ENCODE measurements around the gene GIGYF2.

The GIGYF2 gene

DNA sequence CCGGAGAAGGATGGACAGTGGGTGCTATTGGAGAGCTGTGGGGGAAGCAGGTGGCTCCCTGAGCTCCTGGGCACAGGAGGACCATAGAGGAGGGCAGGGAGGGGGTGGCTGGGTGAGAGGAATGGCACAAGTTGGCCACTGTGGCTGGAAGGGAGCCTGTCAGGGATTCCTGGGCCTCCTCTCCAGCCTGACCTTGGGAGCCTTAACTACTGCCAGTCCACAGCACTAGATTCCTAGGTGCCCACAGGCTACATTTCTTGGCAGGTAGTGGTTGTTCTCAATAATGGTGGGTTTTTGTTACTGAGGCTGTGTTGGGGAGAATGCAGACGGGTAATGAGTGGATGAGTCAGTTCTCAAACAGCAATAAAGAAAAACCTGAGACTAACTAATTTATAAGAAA lies 37.8 kb upstream of the GIGYF2 start:
- Mint-ChIP-seq H3K27ac (no peak overlapping the region), H3K9me3 (no peaks in the 10 kb centered on the region), H3K4me3 (no peak overlapping the region), H3K4me1 (peaks cover 19% of the 10 kb centered on the region), H3K36me3 (ENCODE audit: low read depth) (peaks cover 23% of the 10 kb centered on the region), H3K27me3 (ENCODE audit: low read depth, poor library complexity) (no peaks in the 10 kb centered on the region)
- no peak for DNase-seq
- TF ChIP-seq, protein P1, sequence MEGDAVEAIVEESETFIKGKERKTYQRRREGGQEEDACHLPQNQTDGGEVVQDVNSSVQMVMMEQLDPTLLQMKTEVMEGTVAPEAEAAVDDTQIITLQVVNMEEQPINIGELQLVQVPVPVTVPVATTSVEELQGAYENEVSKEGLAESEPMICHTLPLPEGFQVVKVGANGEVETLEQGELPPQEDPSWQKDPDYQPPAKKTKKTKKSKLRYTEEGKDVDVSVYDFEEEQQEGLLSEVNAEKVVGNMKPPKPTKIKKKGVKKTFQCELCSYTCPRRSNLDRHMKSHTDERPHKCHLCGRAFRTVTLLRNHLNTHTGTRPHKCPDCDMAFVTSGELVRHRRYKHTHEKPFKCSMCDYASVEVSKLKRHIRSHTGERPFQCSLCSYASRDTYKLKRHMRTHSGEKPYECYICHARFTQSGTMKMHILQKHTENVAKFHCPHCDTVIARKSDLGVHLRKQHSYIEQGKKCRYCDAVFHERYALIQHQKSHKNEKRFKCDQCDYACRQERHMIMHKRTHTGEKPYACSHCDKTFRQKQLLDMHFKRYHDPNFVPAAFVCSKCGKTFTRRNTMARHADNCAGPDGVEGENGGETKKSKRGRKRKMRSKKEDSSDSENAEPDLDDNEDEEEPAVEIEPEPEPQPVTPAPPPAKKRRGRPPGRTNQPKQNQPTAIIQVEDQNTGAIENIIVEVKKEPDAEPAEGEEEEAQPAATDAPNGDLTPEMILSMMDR (IDR thresholded peaks at IDR 0.05), result no peak

DNA sequence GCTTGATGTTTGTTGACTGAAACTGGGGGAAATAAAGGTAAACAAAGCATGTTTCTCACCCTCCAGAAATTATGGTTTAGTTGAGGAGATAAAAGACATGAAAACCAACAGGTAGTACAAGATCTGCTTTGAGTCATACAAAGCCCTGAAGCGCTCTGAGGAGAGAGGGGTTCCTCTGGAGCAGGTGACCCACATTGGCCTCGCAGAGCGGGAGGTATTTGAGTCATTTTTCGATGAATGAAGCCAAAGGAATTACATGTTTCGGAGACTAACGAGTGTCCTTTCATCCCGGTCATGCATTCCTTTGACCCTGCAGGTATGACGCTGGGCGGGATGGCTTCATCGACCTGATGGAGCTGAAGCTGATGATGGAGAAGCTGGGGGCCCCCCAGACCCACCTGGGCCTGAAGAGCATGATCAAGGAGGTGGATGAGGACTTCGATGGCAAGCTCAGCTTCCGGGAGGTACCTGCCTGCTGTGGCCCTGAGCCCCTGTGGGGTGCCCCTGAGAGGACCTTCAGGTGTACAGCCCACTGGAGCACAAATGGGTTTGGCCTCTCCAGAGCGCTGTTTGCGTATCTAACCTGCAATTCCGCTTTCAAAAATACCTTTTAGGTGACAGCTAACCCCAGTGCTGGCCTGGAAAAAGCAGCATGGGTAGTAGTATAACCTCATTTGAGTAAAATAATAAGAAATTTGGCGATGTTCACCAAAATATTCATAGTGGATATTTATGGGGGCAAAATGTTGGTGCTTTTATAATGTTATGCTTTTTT lies 34.5 kb upstream of the GIGYF2 start:
- Mint-ChIP-seq H3K4me1 (peaks cover 8% of the 10 kb centered on the region), H3K9me3 (no peaks in the 10 kb centered on the region), H3K27me3 (ENCODE audit: low read depth, poor library complexity) (no peaks in the 10 kb centered on the region), H3K27ac (no peak overlapping the region), H3K4me3 (no peak overlapping the region), H3K36me3 (ENCODE audit: low read depth) (peaks cover 27% of the 10 kb centered on the region)
- no peak for DNase-seq
- TF ChIP-seq, protein P1 (IDR thresholded peaks at IDR 0.05), result no peak

DNA sequence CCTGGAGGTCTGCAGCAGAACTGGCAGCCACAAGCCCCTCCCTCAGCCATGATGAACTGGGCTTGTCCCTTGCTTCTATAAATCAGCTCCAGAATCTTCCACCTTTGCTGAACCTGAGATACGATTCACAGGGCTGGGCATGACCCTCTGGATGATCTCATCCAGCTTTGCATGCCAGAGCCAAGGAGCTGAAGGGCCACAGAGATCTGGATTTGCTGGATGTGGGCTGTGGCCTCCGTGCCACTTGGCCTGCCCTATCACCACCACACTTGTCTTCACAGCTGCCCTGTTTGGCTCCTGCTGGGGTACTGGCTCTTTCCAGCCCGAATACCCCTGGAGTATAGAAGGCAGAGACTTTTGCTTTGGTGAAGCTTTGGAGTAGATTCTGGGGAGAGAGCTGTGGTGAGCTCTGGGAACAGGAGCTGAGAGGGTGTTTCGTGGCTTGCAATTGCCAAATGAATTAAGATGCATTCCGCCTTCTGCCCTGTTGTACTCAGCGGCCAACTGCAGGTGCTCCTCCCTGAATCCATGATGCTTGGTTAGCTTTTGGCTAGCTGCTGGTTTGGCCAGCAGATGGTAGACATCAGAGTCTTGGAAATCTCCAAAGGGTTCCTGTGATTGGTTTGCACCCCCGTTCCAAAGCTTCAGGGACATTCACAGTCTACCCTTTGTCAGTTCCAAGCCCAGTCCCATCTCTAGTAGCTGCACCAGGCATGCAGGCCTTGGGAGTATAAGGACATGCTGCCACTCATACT lies 30.9 kb upstream of the GIGYF2 start:
- peaks cover 6% of the 10 kb centered on the region for H3K27me3 Mint-ChIP-seq (ENCODE audit: low read depth, poor library complexity)
- H3K4me1 Mint-ChIP-seq, result peaks cover 20% of the 10 kb centered on the region
- TF ChIP-seq, protein P1 (IDR thresholded peaks at IDR 0.05), result no peak
- no peak overlapping the region for H3K4me3 Mint-ChIP-seq
- peaks cover 24% of the 10 kb centered on the region for H3K36me3 Mint-ChIP-seq (ENCODE audit: low read depth)
- H3K9me3 Mint-ChIP-seq, result no peaks in the 10 kb centered on the region
- H3K27ac Mint-ChIP-seq, result no peak overlapping the region
- DNase-seq, result no peak

DNA sequence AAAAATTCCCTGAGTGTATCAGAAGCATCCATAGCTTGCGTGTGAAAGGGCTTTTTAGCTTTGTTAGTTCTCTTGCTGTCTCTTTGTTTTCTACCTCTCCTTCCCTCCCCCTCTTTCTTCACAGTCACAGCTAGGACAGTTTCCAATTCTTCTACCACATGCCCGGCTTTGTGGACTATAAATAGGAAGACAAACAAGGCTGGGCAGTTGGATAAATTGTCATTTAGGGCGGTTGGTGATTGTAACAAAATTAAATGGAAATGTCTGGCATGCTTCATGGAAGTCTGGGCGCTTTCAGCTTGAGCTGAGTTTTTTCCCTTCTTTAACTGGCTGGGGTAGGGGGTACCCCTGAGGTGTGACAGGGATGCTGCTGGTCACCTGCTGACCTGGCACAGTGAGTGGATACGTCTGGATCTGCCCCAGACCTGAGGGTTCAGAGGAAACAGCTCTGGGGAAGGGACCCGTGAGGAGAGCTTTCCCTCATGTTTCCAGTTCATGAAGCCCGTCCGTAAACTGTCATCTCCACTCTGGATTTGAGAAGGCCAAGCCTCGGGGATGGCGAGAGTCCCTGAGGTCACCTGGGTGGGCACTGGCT lies 29.0 kb upstream of the GIGYF2 start:
- Mint-ChIP-seq H3K27ac (peak overlapping the region; percentile 6), H3K36me3 (ENCODE audit: low read depth) (peaks cover 21% of the 10 kb centered on the region), H3K4me3 (no peak overlapping the region), H3K9me3 (no peaks in the 10 kb centered on the region), H3K27me3 (ENCODE audit: low read depth, poor library complexity) (peaks cover 6% of the 10 kb centered on the region), H3K4me1 (peaks cover 12% of the 10 kb centered on the region)
- no peak for DNase-seq
- TF ChIP-seq, protein P1 (IDR thresholded peaks at IDR 0.05), result no peak

DNA sequence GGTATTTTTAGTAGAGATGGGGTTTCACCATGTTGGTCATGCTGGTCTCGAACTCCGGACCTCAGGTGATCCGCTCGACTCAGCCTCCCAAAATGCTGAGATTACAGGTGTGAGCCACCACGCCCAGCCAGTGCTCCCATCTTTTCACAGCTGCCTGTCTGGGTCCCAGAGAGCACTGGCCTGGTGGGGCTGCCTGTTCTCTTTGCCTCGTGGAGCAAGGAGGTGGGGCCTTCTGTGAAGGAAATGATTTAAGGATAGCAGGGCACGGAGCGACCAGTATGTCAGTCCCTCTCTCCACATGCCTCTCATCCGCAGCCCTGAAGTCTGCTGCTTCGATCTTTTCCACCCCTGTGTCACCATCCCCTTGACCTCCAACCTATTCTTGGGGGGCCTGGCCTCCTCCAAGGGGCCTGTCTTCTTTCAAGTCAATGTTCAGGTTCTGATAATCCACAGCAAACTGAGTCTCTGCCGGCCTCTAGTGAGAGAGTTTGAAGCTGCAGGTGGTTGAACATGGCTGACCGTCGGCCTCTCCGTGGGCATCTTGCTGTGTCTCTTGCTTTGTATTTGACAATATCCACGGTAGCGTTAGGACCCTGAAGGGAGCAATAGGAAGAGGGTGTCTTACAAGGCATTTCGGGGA lies 28.2 kb upstream of the GIGYF2 start:
- Mint-ChIP-seq H3K4me3 (no peak overlapping the region), H3K9me3 (no peaks in the 10 kb centered on the region), H3K27me3 (ENCODE audit: low read depth, poor library complexity) (peaks cover 7% of the 10 kb centered on the region), H3K36me3 (ENCODE audit: low read depth) (peaks cover 21% of the 10 kb centered on the region), H3K27ac (no peak overlapping the region), H3K4me1 (peaks cover 12% of the 10 kb centered on the region)
- DNase-seq, result peak; percentile 21
- TF ChIP-seq, protein P1 (IDR thresholded peaks at IDR 0.05), result peak; percentile 21

Measured in nephron progenitor cell (in vitro differentiated cells).